T follicular helper cell (primary cell): Measurements from ENCODE around the gene EVL.
A peak's percentile ranks its signal among the peaks of the same experiment; 100 is the strongest.
"Not testable (repeated sequence)": the region's sequence is repeated elsewhere in the genome, so short reads cannot be mapped to it uniquely, and the experiment has no call there.

Source experiments
- DNase-seq: peaks from one replicate; pipeline ENCODE4 v3.0.0-alpha.2; 2020; ENCODE audit warnings: low read depth

EVL gene

DNA sequence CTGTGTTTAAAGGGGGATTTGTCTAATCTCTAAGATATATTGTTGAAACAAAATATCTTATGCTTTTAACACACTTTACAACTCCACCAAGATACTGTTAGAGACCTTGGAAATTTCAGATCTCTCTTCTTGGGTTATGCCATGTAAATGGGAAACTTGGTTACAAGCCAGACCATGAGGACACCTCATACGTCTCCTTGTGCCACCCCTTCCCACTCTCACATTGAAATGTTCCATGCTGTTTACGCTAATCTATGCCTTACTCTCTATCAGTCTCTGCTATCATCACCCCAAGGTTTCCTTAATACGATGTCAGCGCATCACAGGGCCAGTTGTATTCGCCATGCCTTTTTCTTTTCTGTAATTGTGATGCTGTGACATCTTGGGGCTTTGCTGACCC, 107.6 kb downstream of the EVL start:
- no peak for DNase-seq

GRCh38 chr14:100173353-100173752, 108.1 kb downstream of the EVL start:
- no peak for DNase-seq

GRCh38 chr14:100176811-100177327, 111.6 kb downstream of the EVL start:
- DNase-seq = no peak

DNA sequence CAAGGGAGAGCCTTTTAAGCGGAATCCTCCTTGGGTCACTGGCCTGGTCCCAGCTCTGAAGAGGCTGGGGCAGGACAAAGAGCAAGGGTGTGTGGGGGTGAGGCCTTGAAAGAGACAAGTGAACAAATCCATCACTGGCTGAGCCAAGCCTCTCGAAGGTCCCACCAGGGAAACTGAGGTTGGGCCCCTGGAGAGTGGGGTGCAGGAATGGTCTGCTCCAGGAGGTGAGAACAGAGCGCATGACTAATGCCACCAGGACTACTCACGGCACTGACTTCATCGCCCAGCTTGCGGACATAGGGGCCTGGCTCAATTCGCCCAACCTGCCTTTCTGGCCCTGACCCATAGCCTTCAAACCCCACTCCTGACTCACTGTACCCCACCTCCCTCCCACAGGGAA, 113.5 kb downstream of the EVL start:
- no peak for DNase-seq

DNA sequence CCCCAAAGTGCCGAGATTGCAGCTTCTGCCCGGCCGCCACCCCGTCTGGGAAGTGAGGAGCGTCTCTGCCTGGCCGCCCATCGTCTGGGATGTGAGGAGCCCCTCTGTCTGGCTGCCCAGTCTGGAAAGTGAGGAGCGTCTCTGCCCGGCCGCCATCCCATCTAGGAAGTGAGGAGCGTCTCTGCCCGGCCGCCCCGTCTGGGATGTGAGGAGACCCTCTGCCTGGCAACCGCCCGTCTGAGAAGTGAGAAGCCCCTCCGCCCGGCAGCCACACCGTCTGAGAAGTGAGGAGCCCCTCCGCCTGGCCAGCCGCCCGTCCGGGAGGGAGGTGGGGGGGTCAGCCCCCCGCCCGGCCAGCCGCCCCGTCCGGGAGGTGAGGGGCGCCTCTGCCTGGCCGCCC, 115.4 kb downstream of the EVL start:
- DNase-seq = not testable (repeated sequence)

- DNase-seq = not testable (repeated sequence)
Measured at GRCh38 chr14:100181876-100182551, 116.8 kb downstream of the EVL start.

- no peak for DNase-seq
Measured at GRCh38 chr14:100187247-100187833, 122.1 kb downstream of the EVL start.

DNA sequence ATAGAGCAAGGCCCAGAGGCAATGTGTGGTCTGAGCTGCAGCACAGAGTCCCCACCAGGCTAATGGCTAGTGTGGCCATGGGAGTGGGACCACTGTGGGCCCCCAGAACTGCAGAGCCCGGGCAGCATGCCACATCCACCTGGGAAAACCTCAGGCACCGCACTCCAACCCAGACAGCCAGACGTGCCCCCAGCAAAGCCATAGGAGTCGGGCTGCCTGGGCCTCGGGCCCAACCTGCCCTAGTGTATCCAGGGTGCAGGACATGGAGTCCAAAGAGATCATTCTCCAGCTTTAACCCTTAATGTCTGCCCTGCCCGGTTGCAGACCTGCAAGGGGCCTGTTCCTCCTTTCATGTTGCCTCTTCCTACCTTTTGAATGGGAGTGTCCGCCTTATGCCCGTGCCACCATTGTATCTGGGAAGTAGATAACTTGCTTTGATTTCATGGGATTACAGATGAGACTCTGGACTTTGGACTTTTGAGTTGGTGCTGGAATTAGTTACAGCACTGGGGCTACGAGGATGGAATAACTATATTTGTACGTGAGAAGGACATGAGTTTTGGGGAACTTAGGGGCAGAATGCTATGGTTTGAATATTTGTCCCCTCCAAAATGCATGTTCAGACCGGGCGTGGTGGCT, 123.3 kb downstream of the EVL start:
- DNase-seq = no peak

GRCh38 chr14:100190126-100190525, 124.9 kb downstream of the EVL start:
- DNase-seq = no peak

- DNase-seq = no peak
Measured at GRCh38 chr14:100191584-100192249, 126.5 kb downstream of the EVL start.

DNA sequence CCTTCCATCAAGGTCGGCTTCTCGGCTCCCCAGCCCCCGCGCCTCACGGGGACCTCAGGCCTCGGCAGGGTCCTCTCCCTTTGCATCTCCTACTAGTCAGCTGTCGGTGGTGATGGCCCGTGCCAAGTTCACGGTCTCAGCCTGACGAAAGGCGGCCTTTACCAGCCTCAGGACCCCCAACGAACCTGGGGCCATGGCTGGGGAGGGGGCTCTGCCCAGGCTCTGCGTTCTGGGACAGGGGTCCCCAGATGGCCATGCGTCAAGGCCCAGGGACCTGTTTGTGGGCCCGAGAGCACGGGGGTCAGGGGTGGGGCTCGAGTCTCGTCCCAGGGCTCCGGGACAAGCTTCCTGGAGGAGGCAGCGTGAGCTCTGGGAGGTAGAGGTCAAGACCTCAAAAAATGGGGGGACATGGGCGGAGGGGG, 127.0 kb downstream of the EVL start:
- no peak for DNase-seq

DNA sequence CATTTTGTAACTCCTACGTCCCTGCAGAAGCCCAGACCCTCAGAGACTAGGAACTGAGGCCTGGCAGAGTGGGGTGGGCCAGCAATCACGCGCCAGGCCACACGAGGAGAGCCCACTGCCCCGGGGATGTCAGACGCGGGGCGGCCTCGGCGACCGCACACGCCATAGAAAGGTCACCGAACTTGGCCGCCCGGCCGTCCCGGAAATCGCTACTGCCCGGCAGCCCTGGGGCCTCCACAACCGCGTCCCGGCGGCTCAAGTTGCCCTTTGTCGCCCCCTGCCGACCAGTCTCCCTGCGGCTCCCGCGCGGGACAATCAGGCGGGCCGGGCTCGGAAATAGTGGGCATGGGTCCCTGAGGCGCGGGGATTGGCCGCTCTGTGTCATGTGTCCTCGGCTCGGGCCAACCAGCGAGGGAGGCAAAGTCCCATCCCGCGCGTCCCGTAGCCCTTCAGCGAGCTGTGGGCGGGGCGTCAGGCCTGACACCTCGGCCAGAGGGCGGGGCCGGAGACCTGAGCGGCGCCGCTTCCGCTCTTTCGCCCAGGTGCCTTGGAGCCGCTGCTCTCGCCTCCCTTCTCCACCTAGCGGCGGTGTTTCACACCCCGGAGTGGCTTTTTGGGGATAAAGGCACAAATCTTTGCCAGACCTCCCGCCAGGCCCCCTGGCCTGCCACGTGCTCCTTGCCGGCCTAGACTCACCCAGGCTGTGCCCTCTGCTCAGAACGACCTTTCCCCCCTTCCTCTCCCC, 127.6 kb downstream of the EVL start:
- peak; percentile 100 for DNase-seq
